Measurements from ENCODE around the gene SYT4.
A peak's percentile ranks its signal among the peaks of the same experiment; 100 is the strongest.

The SYT4 gene

GRCh38 chr18:43283299-43283698 lies 6.0 kb upstream of the SYT4 start:
- no peak overlapping the region for H3K4me3 ChIP-seq (ENCODE audit: low read depth, low read length)
- DNase-seq (ENCODE audit: low read depth, low spot score) = no peak
- TF ChIP-seq CTCF (IDR thresholded peaks at IDR 0.05; ENCODE audit: low read depth, low read length) = no peak
- in situ Hi-C loops (cut with HindIII; ENCODE audit: low sequenced_read_pairs) = no loop called here

GRCh38 chr18:43279015-43279744 lies 1.9 kb upstream of the SYT4 start:
- in situ Hi-C loops (cut with HindIII; ENCODE audit: low sequenced_read_pairs) = no loop called here
- DNase-seq (ENCODE audit: low read depth, low spot score) = peak; percentile 25
- H3K4me3 ChIP-seq (ENCODE audit: low read depth, low read length) = no peak overlapping the region
- TF ChIP-seq CTCF (IDR thresholded peaks at IDR 0.05; ENCODE audit: low read depth, low read length) = no peak

GRCh38 chr18:43278355-43278754 lies 1.1 kb upstream of the SYT4 start:
- H3K4me3 ChIP-seq (ENCODE audit: low read depth, low read length) = no peak overlapping the region
- no peak for TF ChIP-seq CTCF (IDR thresholded peaks at IDR 0.05; ENCODE audit: low read depth, low read length)
- DNase-seq (ENCODE audit: low read depth, low spot score) = no peak
- in situ Hi-C loops (cut with HindIII; ENCODE audit: low sequenced_read_pairs) = no loop called here

GRCh38 chr18:43276491-43276890 lies 799 bp downstream of the SYT4 start:
- no peak overlapping the region for H3K4me3 ChIP-seq (ENCODE audit: low read depth, low read length)
- TF ChIP-seq CTCF (IDR thresholded peaks at IDR 0.05; ENCODE audit: low read depth, low read length) = no peak
- in situ Hi-C loops (cut with HindIII; ENCODE audit: low sequenced_read_pairs) = no loop called here
- no peak for DNase-seq (ENCODE audit: low read depth, low spot score)

GRCh38 chr18:43275546-43275945 lies 1.7 kb downstream of the SYT4 start:
- in situ Hi-C loops (cut with HindIII; ENCODE audit: low sequenced_read_pairs) = no loop called here

GRCh38 chr18:43274526-43274925 lies 2.8 kb downstream of the SYT4 start:
- no peak for TF ChIP-seq CTCF (IDR thresholded peaks at IDR 0.05; ENCODE audit: low read depth, low read length)
- no peak for DNase-seq (ENCODE audit: low read depth, low spot score)
- in situ Hi-C loops (cut with HindIII; ENCODE audit: low sequenced_read_pairs) = no loop called here
- no peak overlapping the region for H3K4me3 ChIP-seq (ENCODE audit: low read depth, low read length)

More at GRCh38 chr18:43275546-43275945, 1.7 kb downstream of the SYT4 start:
- no peak for DNase-seq (ENCODE audit: low read depth, low spot score)
- H3K4me3 ChIP-seq (ENCODE audit: low read depth, low read length) = no peak overlapping the region
- no peak for TF ChIP-seq CTCF (IDR thresholded peaks at IDR 0.05; ENCODE audit: low read depth, low read length)
